Suprapubic skin (tissue), 4 donors: ENCODE data around the gene DDB1. TPM values are rescaled to one million over a fixed set of nuclear protein-coding genes. Genes with fewer than 3 reads are reported as not detected.
A peak's percentile ranks its signal among the peaks of the same experiment; 100 is the strongest.

ENCODE experiments used
- DNase-seq, 2 donors: peaks; one replicate each; pipeline ENCODE4 v3.0.0-alpha.2; 2019; ENCODE audit warnings: low spot score in 2 of 2
- H3K27ac ChIP-seq: fragments of 200-600 bp; sonication (generic); one replicate; pipeline ENCODE4 v1.5.1; 2019
- H3K27me3 ChIP-seq: fragments of 200-600 bp; sonication (generic); one replicate; pipeline ENCODE4 v1.5.1; 2019
- H3K36me3 ChIP-seq: fragments of 200-600 bp; sonication (generic); one replicate; pipeline ENCODE4 v1.5.1; 2019
- H3K4me1 ChIP-seq: fragments of 200-600 bp; sonication (generic); one replicate; pipeline ENCODE4 v1.5.1; 2019
- H3K4me3 ChIP-seq: fragments of 200-600 bp; sonication (generic); one replicate; pipeline ENCODE4 v1.5.1; 2019; ENCODE audit warnings: mild to moderate bottlenecking
- H3K9me3 ChIP-seq: fragments of 200-600 bp; sonication (generic); one replicate; pipeline ENCODE4 v1.5.1; 2019
- CTCF ChIP-seq, 2 donors: fragments of 200-600 bp in 1 of 2; fragments of 450-650 bp in 1 of 2; sonication (generic) in 1 of 2; IDR thresholded peaks; one replicate each; pipeline ENCODE4 v1.5.1; 2016 to 2019; ENCODE audit warnings: antibody characterized with exemption in 2 of 2, mild to moderate bottlenecking in 1 of 2, moderate library complexity in 1 of 2
- EP300 ChIP-seq: sonication (generic); formaldehyde crosslinking; IDR thresholded peaks from one replicate; pipeline ENCODE4 v1.6.1; 2017; ENCODE audit warnings: antibody characterized with exemption
- POLR2A ChIP-seq, 2 donors: fragments of 450-650 bp; IDR thresholded peaks; one replicate each; pipeline ENCODE4 v1.6.1; 2017; ENCODE audit warnings: antibody characterized with exemption in 2 of 2, mild to moderate bottlenecking in 2 of 2, moderate library complexity in 2 of 2
- POLR2AphosphoS5 ChIP-seq, 3 donors: sonication (generic); formaldehyde crosslinking; IDR thresholded peaks; one replicate each; pipeline ENCODE4 v1.6.1; 2017; ENCODE audit warnings: antibody characterized with exemption in 3 of 3
- WGBS: methylation state at CpG from one replicate; pipeline ENCODE4 v1.1.5; 2018; 5-methylcytosine and 5-hydroxymethylcytosine counted together
- total RNA-seq, 4 donors: library from RNA; depleted of rRNA; stranded (reverse); fragments of >200 nt; gene quantifications; one replicate each; pipeline ENCODE4 v1.1.0, GENCODE V29; 2016

DDB1 gene
- total RNA-seq, 4 donors from 2014 or later: 151 to 219 (median 182) TPM

GRCh38 chr11:61305417-61305816 lies 27.5 kb downstream of the DDB1 start:
- no peaks in the 10 kb centered on the region for H3K9me3 ChIP-seq
- no peaks in the 10 kb centered on the region for H3K27me3 ChIP-seq
- 89% methylated on average over 7 of the region's 7 CpGs for WGBS
- no peak for DNase-seq
- H3K27ac ChIP-seq: no peak overlapping the region
- no peaks in the 10 kb centered on the region for H3K4me1 ChIP-seq
- H3K4me3 ChIP-seq: no peak overlapping the region
- peaks cover 99% of the 10 kb centered on the region for H3K36me3 ChIP-seq
- TF ChIP-seq POLR2A (IDR thresholded peaks at IDR 0.05) (no peak), POLR2AphosphoS5 (IDR thresholded peaks at IDR 0.05) (no peak), CTCF (IDR thresholded peaks at IDR 0.05) (no peak), EP300 (no peak)

- Histone ChIP-seq H3K4me1 (no peaks in the 10 kb centered on the region), H3K27ac (no peak overlapping the region), H3K27me3 (no peaks in the 10 kb centered on the region), H3K4me3 (no peak overlapping the region), H3K36me3 (peaks cover 97% of the 10 kb centered on the region), H3K9me3 (no peaks in the 10 kb centered on the region)
- 95% methylated on average over 9 of the region's 9 CpGs for WGBS
- TF ChIP-seq POLR2A (IDR thresholded peaks at IDR 0.05) (no peak), CTCF (IDR thresholded peaks at IDR 0.05) (no peak), EP300 (no peak), POLR2AphosphoS5 (IDR thresholded peaks at IDR 0.05) (no peak)
- DNase-seq: no peak
These were observed 29.2 kb downstream of the DDB1 start for GRCh38 chr11:61303725-61304124.

- Histone ChIP-seq H3K4me3 (no peak overlapping the region), H3K36me3 (peaks cover 85% of the 10 kb centered on the region), H3K4me1 (peaks cover under 1% of the 10 kb centered on the region), H3K27ac (no peak overlapping the region), H3K27me3 (no peaks in the 10 kb centered on the region), H3K9me3 (no peaks in the 10 kb centered on the region)
- 93% methylated on average over 13 of the region's 13 CpGs for WGBS
- no peak for DNase-seq
- TF ChIP-seq POLR2AphosphoS5 (IDR thresholded peaks at IDR 0.05) (no peak), EP300 (no peak), POLR2A (IDR thresholded peaks at IDR 0.05) (no peak), CTCF (IDR thresholded peaks at IDR 0.05) (no peak)
These were observed 30.4 kb downstream of the DDB1 start for GRCh38 chr11:61302550-61302949.

GRCh38 chr11:61298663-61299244 lies 34.2 kb downstream of the DDB1 start:
- H3K27me3 ChIP-seq: peaks cover 7% of the 10 kb centered on the region
- DNase-seq: no peak
- 75% methylated on average over 4 of the region's 4 CpGs for WGBS
- peaks cover 48% of the 10 kb centered on the region for H3K36me3 ChIP-seq
- H3K9me3 ChIP-seq: no peaks in the 10 kb centered on the region
- peaks cover 29% of the 10 kb centered on the region for H3K4me1 ChIP-seq
- H3K27ac ChIP-seq: no peak overlapping the region
- no peak for TF ChIP-seq POLR2AphosphoS5 (IDR thresholded peaks at IDR 0.05)
- TF ChIP-seq EP300: no peak
- no peak for TF ChIP-seq POLR2A (IDR thresholded peaks at IDR 0.05)
- no peak for TF ChIP-seq CTCF (IDR thresholded peaks at IDR 0.05)
- H3K4me3 ChIP-seq: no peak overlapping the region

GRCh38 chr11:61297746-61298145 lies 35.2 kb downstream of the DDB1 start:
- H3K9me3 ChIP-seq: no peaks in the 10 kb centered on the region
- 44% methylated on average over 4 of the region's 5 CpGs for WGBS
- H3K4me3 ChIP-seq: no peak overlapping the region
- H3K27ac ChIP-seq: peak overlapping the region; percentile 52
- TF ChIP-seq POLR2AphosphoS5 (IDR thresholded peaks at IDR 0.05) (no peak), CTCF (IDR thresholded peaks at IDR 0.05) (no peak), POLR2A (IDR thresholded peaks at IDR 0.05) (no peak), EP300 (no peak)
- H3K36me3 ChIP-seq: peaks cover 38% of the 10 kb centered on the region
- H3K27me3 ChIP-seq: peaks cover 7% of the 10 kb centered on the region
- no peak for DNase-seq
- H3K4me1 ChIP-seq: peaks cover 34% of the 10 kb centered on the region
